GM12878 (cell line): ENCODE results near the gene FRS3. TPM values are rescaled to one million over a fixed set of nuclear protein-coding genes. Genes with fewer than 3 reads are reported as not detected.

Experiments
- ATAC-seq: fragments of 200-7000 bp; cut with Tn5 transposase; 3 replicates; pipeline ENCODE4 v1.9.1; 2020; ENCODE audit warnings: mild to moderate bottlenecking, moderate library complexity
- BruUV-seq: library from RNA; stranded (reverse); fragments of 400-500 nt; replicated peaks from 2 replicates; lab custom pipeline; 2021; lab: Mats Ljungman, UMichigan
- CTCF ChIA-PET: fragments of 300-600 bp; sonication (Branson Sonifier 250); formaldehyde crosslinking; extraction: SDS; loops from one replicate; lab custom pipeline; 2021; ENCODE audit warnings: inconsistent platforms; lab: Yijun Ruan, JAX
- POLR2A ChIA-PET: fragments of 350-600 bp; formaldehyde crosslinking; extraction: SDS; loops from one replicate; lab custom pipeline; 2021; ENCODE audit warnings: inconsistent platforms; lab: Charles Lee
- RAD21 ChIA-PET: fragments of 300-600 bp; sonication (Branson Sonifier 250); formaldehyde crosslinking; loops from one replicate; lab custom pipeline; 2023; ENCODE audit warnings: antibody characterized with exemption; ENCODE audit not compliant: unreplicated experiment; lab: Charles Lee
- SMC1A ChIA-PET: fragments of 300-600 bp; sonication (Branson Sonifier 250); formaldehyde crosslinking; loops from one replicate; lab custom pipeline; 2023; ENCODE audit not compliant: unreplicated experiment, uncharacterized antibody; lab: Charles Lee
- DNase-seq: peaks from one replicate; pipeline ENCODE4 v3.0.0-alpha.2; 2011; ENCODE audit warnings: low read depth, low spot score
- FAIRE-seq: peaks from 3 replicates; lab custom pipeline; 2011; peaks lifted over from hg19 to GRCh38; lab: Jason Lieb, UNC
- H2AFZ ChIP-seq: 2 replicates; pipeline ENCODE4 v1.6.0; 2011; ENCODE audit warnings: low read depth, low read length, control low read depth; ENCODE audit not compliant: control insufficient read depth
- H3K27ac ChIP-seq: 2 replicates; pipeline ENCODE4 v1.5.1; 2011; ENCODE audit warnings: control low read depth; ENCODE audit not compliant: control insufficient read depth, insufficient read depth
- H3K27me3 ChIP-seq, 2 experiments: replicated peaks in 1 of 2; 2 replicates each; pipeline versions ENCODE4 v1.6.0 to v1.6.1; 2011; ENCODE audit warnings: low read length in 1 of 2; ENCODE audit not compliant: control insufficient read depth in 2 of 2, insufficient read depth in 2 of 2
- H3K36me3 ChIP-seq, 2 experiments: 2 replicates each; pipeline ENCODE4 v1.5.1; 2011; ENCODE audit warnings: low read length in 1 of 2; ENCODE audit not compliant: control insufficient read depth in 2 of 2, insufficient read depth in 2 of 2
- H3K4me1 ChIP-seq: 2 replicates; pipeline ENCODE4 v1.6.1; 2011; ENCODE audit warnings: mild to moderate bottlenecking, low read length, moderate library complexity, mixed read lengths; ENCODE audit not compliant: control insufficient read depth, insufficient read depth
- H3K4me2 ChIP-seq: 2 replicates; pipeline ENCODE4 v1.6.0; 2011; ENCODE audit warnings: control low read depth; ENCODE audit not compliant: control insufficient read depth, insufficient read depth
- H3K4me3 ChIP-seq: fragments of 200-600 bp; sonication (generic); 2 replicates; pipeline ENCODE4 v1.5.1; 2016
- H3K79me2 ChIP-seq: 2 replicates; pipeline ENCODE4 v1.6.0; 2011; ENCODE audit warnings: low read length; ENCODE audit not compliant: control insufficient read depth, insufficient read depth
- H3K9ac ChIP-seq: 2 replicates; pipeline ENCODE4 v1.8.0; 2011; ENCODE audit warnings: low read length, control low read depth, mixed read lengths; ENCODE audit not compliant: control insufficient read depth, insufficient read depth
- H3K9me3 ChIP-seq: replicated peaks from 3 replicates; pipeline ENCODE4 v1.5.1; 2011; ENCODE audit warnings: mild to moderate bottlenecking, low read length; ENCODE audit not compliant: control insufficient read depth, insufficient read depth
- H4K20me1 ChIP-seq: 2 replicates; pipeline ENCODE4 v1.6.0; 2011; ENCODE audit not compliant: control insufficient read depth, insufficient read depth
- CHD4 ChIP-seq: fragments of 200-600 bp; sonication (generic); IDR thresholded peaks from 2 replicates; pipeline ENCODE4 v1.6.1; 2016; ENCODE audit warnings: mild to moderate bottlenecking
- EED ChIP-seq: sonication (generic); IDR thresholded peaks from 2 replicates; pipeline ENCODE4 v1.6.1; 2016; ENCODE audit warnings: antibody characterized with exemption, low read depth
- MXI1 ChIP-seq: fragments of 150-350 bp; IDR thresholded peaks from 2 replicates; pipeline ENCODE4 v1.6.1; 2011; ENCODE audit warnings: low read depth, mild to moderate bottlenecking, inconsistent platforms, low read length, improper control_type of control experiment
- POLR2AphosphoS5 ChIP-seq: IDR thresholded peaks from 2 replicates; pipeline ENCODE4 v1.6.1; 2011; ENCODE audit warnings: mild to moderate bottlenecking, low read length, inconsistent platforms
- SMAD1 ChIP-seq: fragments of 450-650 bp; IDR thresholded peaks from 2 replicates; pipeline ENCODE4 v1.6.1; 2018; ENCODE audit warnings: mild to moderate bottlenecking, low read depth; ENCODE audit not compliant: partially characterized antibody
- SREBF2 ChIP-seq: IDR thresholded peaks from 2 replicates; pipeline ENCODE4 v1.6.1; 2012; ENCODE audit warnings: mild to moderate bottlenecking, low read length
- SUPT20H ChIP-seq: IDR thresholded peaks from 2 replicates; pipeline ENCODE4 v1.6.1; 2011; ENCODE audit warnings: low read depth, mild to moderate bottlenecking, low read length, moderate library complexity, borderline replicate concordance; ENCODE audit not compliant: control insufficient read depth
- ZNF217 ChIP-seq: fragments of 450-650 bp; IDR thresholded peaks from 2 replicates; pipeline ENCODE4 v1.6.1; 2017; ENCODE audit warnings: antibody characterized with exemption, mild to moderate bottlenecking
- WGBS: methylation state at CpG from one replicate; pipeline ENCODE4 v1.1.6; 2016; ENCODE audit warnings: low lambda C conversion rate; ENCODE audit not compliant: insufficient replicate concordance, insufficient coverage; ENCODE audit errors: missing lambda C conversion rate; 5-methylcytosine and 5-hydroxymethylcytosine counted together
- in situ Hi-C: fragments of 300-500 bp; cut with MboI; formaldehyde crosslinking; loops from 9 replicates; pipeline ENCODE4 v1.14.3; 2018; ENCODE audit warnings: mixed read lengths
- intact Hi-C: fragments of 100-400 bp; cut with micrococcal nuclease; formaldehyde crosslinking; loops from one replicate; pipeline ENCODE4 v1.14.2; 2022; ENCODE audit not compliant: unreplicated experiment
- polyA plus RNA-seq, 11 experiments: library from polyadenylated mRNA; depleted of rRNA in 4 of 11; unstranded in 6 of 11; stranded (reverse) in 5 of 11; fragments of >200 nt; fragmentation: Nextera tagmentation in 4 of 11; fragmentation: Illumina TruSeq in 1 of 11; extraction: Ambion mirVana in 4 of 11; extraction: Trizol in 1 of 11; gene quantifications; 1 replicate in 1 of 11; 2 replicates in 10 of 11; pipeline versions ENCODE4 v1.2.1 to v1.2.3, GENCODE V29; 2011 to 2016; ENCODE audit warnings: inconsistent platforms in 2 of 11, missing spikeins in 2 of 11, low read depth in 1 of 11
- total RNA-seq, 4 experiments: library from RNA; depleted of rRNA in 3 of 4; stranded (reverse); fragments of >200 nt in 3 of 4; fragmentation: Illumina TruSeq in 1 of 4; extraction: Trizol in 1 of 4; gene quantifications; 2 replicates each; pipeline versions ENCODE4 v1.2.1 to v1.2.3, GENCODE V29; 2013 to 2021
- TF ChIP-seq, protein P1 (sequence below): fragments of 450-650 bp; formaldehyde crosslinking; IDR thresholded peaks from 2 replicates; pipeline ENCODE4 v1.5.0; 2022; ENCODE audit warnings: mild to moderate bottlenecking, missing genetic modification characterization
- TF ChIP-seq, protein P2 (sequence below): fragments of 450-650 bp; IDR thresholded peaks from 2 replicates; pipeline ENCODE4 v1.6.1; 2017; ENCODE audit warnings: mild to moderate bottlenecking

Gene FRS3
- total and polyA plus RNA-seq, 10 of the 15 experiments (the other 5 are each of a cell fraction or from before 2014, with no cell fraction given) = 0.05 to 3.4 (median 1.5) TPM

DNA sequence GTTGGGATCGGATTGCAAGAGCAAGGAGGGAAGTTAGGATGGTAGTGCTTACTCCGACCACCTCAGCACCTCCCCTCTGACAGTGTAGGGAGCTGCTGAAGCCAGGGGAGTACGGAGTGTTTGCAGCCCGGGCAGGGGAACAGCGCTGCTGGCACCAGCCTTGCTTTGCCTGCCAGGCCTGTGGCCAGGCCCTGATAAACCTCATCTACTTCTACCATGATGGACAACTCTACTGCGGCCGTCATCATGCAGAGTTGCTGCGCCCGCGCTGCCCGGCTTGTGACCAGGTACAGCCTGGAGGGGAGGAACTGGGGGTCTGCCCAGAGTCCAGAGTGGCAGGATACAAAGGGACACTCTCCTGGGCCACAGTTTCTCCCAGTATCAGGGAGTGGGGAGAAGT is 5.6 kb upstream of the FRS3 start:
- in situ Hi-C loops = loop anchor here (5.0 kb wide), 1 partner anchor 257 kb away; no protein-coding TSS in a partner anchor
- FAIRE-seq (no peak), DNase-seq (no peak), ATAC-seq (no peak)
- CTCF ChIA-PET = interaction anchor here (1.2 to 8.3 kb wide), 9 partner anchors 9 to 478 kb away, joined by 4 to 141 read pairs (median 12); partner anchors contain the start of genes BYSL, MED20 and TAF8
- POLR2A ChIA-PET = interaction anchor here (3.9 kb wide), 1 partner anchor 260 kb away, joined by 30 read pairs; no protein-coding TSS in a partner anchor
- peaks cover 25% of the 10 kb centered on the region for H3K79me2 ChIP-seq
- BruUV-seq = no TSS peak
- WGBS = 89% methylated on average over 11 of the region's 11 CpGs
- H3K4me2 ChIP-seq = peak overlapping the region; percentile 98
- H3K4me3 ChIP-seq = no peak overlapping the region
- TF ChIP-seq, protein P1, sequence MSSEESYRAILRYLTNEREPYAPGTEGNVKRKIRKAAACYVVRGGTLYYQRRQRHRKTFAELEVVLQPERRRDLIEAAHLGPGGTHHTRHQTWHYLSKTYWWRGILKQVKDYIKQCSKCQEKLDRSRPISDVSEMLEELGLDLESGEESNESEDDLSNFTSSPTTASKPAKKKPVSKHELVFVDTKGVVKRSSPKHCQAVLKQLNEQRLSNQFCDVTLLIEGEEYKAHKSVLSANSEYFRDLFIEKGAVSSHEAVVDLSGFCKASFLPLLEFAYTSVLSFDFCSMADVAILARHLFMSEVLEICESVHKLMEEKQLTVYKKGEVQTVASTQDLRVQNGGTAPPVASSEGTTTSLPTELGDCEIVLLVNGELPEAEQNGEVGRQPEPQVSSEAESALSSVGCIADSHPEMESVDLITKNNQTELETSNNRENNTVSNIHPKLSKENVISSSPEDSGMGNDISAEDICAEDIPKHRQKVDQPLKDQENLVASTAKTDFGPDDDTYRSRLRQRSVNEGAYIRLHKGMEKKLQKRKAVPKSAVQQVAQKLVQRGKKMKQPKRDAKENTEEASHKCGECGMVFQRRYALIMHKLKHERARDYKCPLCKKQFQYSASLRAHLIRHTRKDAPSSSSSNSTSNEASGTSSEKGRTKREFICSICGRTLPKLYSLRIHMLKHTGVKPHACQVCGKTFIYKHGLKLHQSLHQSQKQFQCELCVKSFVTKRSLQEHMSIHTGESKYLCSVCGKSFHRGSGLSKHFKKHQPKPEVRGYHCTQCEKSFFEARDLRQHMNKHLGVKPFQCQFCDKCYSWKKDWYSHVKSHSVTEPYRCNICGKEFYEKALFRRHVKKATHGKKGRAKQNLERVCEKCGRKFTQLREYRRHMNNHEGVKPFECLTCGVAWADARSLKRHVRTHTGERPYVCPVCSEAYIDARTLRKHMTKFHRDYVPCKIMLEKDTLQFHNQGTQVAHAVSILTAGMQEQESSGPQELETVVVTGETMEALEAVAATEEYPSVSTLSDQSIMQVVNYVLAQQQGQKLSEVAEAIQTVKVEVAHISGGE (CRISPR knock-in tag) = no peak
- no peak for TF ChIP-seq SUPT20H
- TF ChIP-seq, protein P2, sequence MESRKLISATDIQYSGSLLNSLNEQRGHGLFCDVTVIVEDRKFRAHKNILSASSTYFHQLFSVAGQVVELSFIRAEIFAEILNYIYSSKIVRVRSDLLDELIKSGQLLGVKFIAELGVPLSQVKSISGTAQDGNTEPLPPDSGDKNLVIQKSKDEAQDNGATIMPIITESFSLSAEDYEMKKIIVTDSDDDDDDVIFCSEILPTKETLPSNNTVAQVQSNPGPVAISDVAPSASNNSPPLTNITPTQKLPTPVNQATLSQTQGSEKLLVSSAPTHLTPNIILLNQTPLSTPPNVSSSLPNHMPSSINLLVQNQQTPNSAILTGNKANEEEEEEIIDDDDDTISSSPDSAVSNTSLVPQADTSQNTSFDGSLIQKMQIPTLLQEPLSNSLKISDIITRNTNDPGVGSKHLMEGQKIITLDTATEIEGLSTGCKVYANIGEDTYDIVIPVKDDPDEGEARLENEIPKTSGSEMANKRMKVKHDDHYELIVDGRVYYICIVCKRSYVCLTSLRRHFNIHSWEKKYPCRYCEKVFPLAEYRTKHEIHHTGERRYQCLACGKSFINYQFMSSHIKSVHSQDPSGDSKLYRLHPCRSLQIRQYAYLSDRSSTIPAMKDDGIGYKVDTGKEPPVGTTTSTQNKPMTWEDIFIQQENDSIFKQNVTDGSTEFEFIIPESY = no peak
- no peak for TF ChIP-seq EED
- no peak for TF ChIP-seq ZNF217
- no peak for TF ChIP-seq POLR2AphosphoS5
- no peak for TF ChIP-seq SMAD1
- no peak for TF ChIP-seq CHD4
- no peak for TF ChIP-seq MXI1
- no peak for TF ChIP-seq SREBF2
- RAD21 ChIA-PET = interaction anchor here (1.0 to 5.0 kb wide), 4 partner anchors 52 to 258 kb away, joined by 3 to 80 read pairs (median 3); partner anchors contain the start of genes BYSL and MED20
- SMC1A ChIA-PET = interaction anchor here (0.6 to 5.6 kb wide), 4 partner anchors 24 to 352 kb away, joined by 3 to 54 read pairs (median 12); no protein-coding TSS in a partner anchor
- H3K4me1 ChIP-seq = peaks cover 30% of the 10 kb centered on the region
- H3K36me3 ChIP-seq = peaks cover 2 to 12% of the 10 kb centered on the region in 2 experiments; a peak in 3 of 4 replicates
- no peak overlapping the region for H2AFZ ChIP-seq
- intact Hi-C loops = loop anchor here (5.0 kb wide), 3 partner anchors 112 to 777 kb away; partner anchors contain the start of genes BYSL, MED20, UBR2 and USP49
- no peaks in the 10 kb centered on the region for H3K27me3 ChIP-seq
- no peak overlapping the region for H3K9ac ChIP-seq
- no peaks in the 10 kb centered on the region for H4K20me1 ChIP-seq
- H3K27ac ChIP-seq = no peak overlapping the region
- H3K9me3 ChIP-seq = no peaks in the 10 kb centered on the region
